Stomach (tissue), 4 donors: ENCODE measurements around the gene PLEKHF1.

Source experiments
- CTCF ChIP-seq, 7 experiments: fragments of 450-650 bp in 4 of 7; fragments of 200-600 bp in 3 of 7; sonication (generic) in 3 of 7; IDR thresholded peaks; one replicate each; pipeline ENCODE4 v1.5.1; 2016 to 2019; ENCODE audit warnings: antibody characterized with exemption in 7 of 7, control low read depth in 2 of 7, mild to moderate bottlenecking in 1 of 7
- EP300 ChIP-seq: sonication (generic); formaldehyde crosslinking; IDR thresholded peaks from one replicate; pipeline ENCODE4 v1.6.1; 2017; ENCODE audit warnings: antibody characterized with exemption
- POLR2A ChIP-seq, 4 donors: fragments of 450-650 bp; IDR thresholded peaks; one replicate each; pipeline ENCODE4 v1.6.1; 2016; ENCODE audit warnings: antibody characterized with exemption in 4 of 4, control low read depth in 2 of 4, mild to moderate bottlenecking in 1 of 4, moderate library complexity in 1 of 4
- POLR2AphosphoS5 ChIP-seq, 3 donors: sonication (generic); formaldehyde crosslinking; IDR thresholded peaks; one replicate each; pipeline ENCODE4 v1.6.1; 2016; ENCODE audit warnings: antibody characterized with exemption in 3 of 3

GRCh38 chr19:29662278-29662603 is 3.0 kb upstream of the PLEKHF1 start:
- no peak for TF ChIP-seq POLR2A (IDR thresholded peaks at IDR 0.05)
- no peak for TF ChIP-seq CTCF (IDR thresholded peaks at IDR 0.05)
- no peak for TF ChIP-seq EP300
- TF ChIP-seq POLR2AphosphoS5 (IDR thresholded peaks at IDR 0.05), result no peak
